IPS-20b (cell line): ENCODE data around the gene SYT8.
"Not testable (repeated sequence)": the region's sequence is repeated elsewhere in the genome, so short reads cannot be mapped to it uniquely, and the experiment has no call there.

ENCODE experiments used
- H3K27ac ChIP-seq: one replicate; pipeline ENCODE4 v1.5.1; 2013; ENCODE audit warnings: low read length
- H3K27me3 ChIP-seq: 2 replicates; pipeline ENCODE4 v1.6.1; 2013; ENCODE audit warnings: mild to moderate bottlenecking, low read length, inconsistent platforms; ENCODE audit not compliant: insufficient read depth
- H3K36me3 ChIP-seq: 2 replicates; pipeline ENCODE4 v1.6.1; 2013; ENCODE audit warnings: low read depth, mild to moderate bottlenecking, inconsistent platforms, low read length, moderate library complexity; ENCODE audit not compliant: insufficient read depth
- H3K4me1 ChIP-seq: 2 replicates; pipeline ENCODE4 v1.6.1; 2013; ENCODE audit warnings: mild to moderate bottlenecking, control low read depth, inconsistent platforms, low read length, moderate library complexity; ENCODE audit not compliant: insufficient read depth
- H3K4me3 ChIP-seq: 2 replicates; pipeline ENCODE4 v1.5.1; 2013; ENCODE audit warnings: mild to moderate bottlenecking, low read length, inconsistent platforms
- H3K9ac ChIP-seq: 2 replicates; pipeline ENCODE4 v1.6.1; 2013; ENCODE audit warnings: low read depth, mild to moderate bottlenecking, inconsistent platforms, low read length, moderate library complexity
- H3K9me3 ChIP-seq: 2 replicates; pipeline ENCODE4 v1.6.1; 2013; ENCODE audit warnings: mild to moderate bottlenecking, low read depth, low read length, inconsistent platforms; ENCODE audit not compliant: insufficient read depth

Gene SYT8, protein sequence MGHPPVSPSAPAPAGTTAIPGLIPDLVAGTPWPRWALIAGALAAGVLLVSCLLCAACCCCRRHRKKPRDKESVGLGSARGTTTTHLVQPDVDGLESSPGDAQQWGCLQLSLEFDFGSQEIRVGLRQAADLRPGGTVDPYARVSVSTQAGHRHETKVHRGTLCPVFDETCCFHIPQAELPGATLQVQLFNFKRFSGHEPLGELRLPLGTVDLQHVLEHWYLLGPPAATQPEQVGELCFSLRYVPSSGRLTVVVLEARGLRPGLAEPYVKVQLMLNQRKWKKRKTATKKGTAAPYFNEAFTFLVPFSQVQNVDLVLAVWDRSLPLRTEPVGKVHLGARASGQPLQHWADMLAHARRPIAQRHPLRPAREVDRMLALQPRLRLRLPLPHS

DNA sequence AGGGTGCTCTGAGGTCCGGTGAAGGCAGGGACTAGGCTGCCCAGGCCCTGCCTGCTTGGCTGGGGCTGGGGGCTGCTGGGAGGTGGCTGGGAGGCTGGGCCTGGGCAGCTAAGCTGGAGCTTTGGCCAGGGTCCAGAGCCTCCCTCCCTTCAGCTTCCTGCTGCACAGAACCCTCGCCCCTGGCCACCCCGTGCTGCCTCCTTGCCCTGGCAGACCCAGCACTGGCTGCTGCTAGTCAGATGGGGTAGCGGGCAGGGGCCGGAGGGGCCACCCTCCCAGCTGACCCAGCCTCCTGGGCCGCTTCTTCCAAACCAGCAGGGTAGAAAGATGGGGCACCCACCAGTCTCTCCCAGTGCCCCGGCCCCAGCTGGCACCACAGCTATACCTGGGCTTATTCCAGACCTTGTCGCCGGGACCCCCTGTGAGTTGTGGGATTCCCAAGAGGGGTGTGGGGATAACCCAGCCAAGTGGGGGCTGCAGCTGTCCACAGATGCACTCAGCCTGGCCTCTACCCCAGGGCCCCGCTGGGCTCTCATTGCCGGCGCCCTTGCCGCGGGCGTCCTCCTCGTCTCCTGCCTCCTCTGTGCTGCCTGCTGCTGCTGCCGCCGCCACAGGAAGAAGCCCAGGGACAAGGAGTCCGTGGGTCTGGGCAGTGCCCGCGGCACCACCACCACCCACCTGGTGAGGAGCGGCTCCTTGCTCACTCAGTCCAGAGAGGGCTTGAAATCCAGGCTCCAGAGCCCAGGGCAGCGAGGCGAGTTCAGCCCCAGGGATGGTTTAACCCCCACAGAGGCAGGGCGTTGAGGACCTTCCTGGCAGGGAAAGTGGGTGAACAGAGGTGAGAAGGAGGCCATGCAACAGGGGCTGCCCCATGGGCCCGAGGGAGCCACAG, at the start of gene SYT8:
Gene SYT8 (plus strand): TSS at position 212 of the 892 bp plus-strand sequence. CDS start 116 bp downstream, at position 328.
- no peak within 1 kb of the TSS for H3K9ac ChIP-seq
- no peaks in the 10 kb centered on the region for H3K4me1 ChIP-seq
- H3K9me3 ChIP-seq, result no peaks in the 10 kb centered on the region
- H3K4me3 ChIP-seq, result no peak within 1 kb of the TSS
- H3K36me3 ChIP-seq, result no peaks in the 10 kb centered on the region
- H3K27me3 ChIP-seq, result peaks cover 13% of the 10 kb centered on the region
- no peak within 1 kb of the TSS for H3K27ac ChIP-seq

GRCh38 chr11:1785749-1786413, 48.9 kb upstream of the SYT8 start:
- no peaks in the 10 kb centered on the region for H3K9me3 ChIP-seq
- no peak overlapping the region for H3K9ac ChIP-seq
- H3K4me3 ChIP-seq, result no peak overlapping the region
- no peak overlapping the region for H3K27ac ChIP-seq
- H3K36me3 ChIP-seq, result no peaks in the 10 kb centered on the region
- H3K4me1 ChIP-seq, result no peaks in the 10 kb centered on the region
- H3K27me3 ChIP-seq, result no peaks in the 10 kb centered on the region; the same call in 1 of the 2 replicates

DNA sequence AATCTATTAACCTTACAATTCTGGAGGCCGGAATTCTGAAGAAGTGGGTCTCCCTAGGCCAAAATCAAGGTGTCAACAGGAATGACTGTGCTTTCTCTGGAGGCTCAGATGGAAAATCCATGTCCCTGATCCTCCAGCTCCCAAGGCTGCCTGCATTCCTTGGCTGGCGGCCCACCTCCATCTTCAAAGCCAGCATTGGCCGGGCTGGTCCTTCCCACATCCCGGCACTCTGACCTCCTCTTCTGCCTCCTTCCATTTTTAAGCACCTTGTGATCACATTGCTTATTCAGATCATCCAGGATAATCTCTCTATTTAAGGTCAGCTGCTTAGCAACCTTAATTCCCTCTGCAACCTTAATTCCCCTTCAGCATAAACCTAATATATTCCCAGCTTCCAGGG, 48.3 kb upstream of the SYT8 start:
- no peak overlapping the region for H3K4me3 ChIP-seq
- no peaks in the 10 kb centered on the region for H3K9me3 ChIP-seq
- no peaks in the 10 kb centered on the region; the same call in 1 of the 2 replicates for H3K27me3 ChIP-seq
- H3K4me1 ChIP-seq, result no peaks in the 10 kb centered on the region
- H3K27ac ChIP-seq, result no peak overlapping the region
- H3K36me3 ChIP-seq, result no peaks in the 10 kb centered on the region
- no peak overlapping the region for H3K9ac ChIP-seq

DNA sequence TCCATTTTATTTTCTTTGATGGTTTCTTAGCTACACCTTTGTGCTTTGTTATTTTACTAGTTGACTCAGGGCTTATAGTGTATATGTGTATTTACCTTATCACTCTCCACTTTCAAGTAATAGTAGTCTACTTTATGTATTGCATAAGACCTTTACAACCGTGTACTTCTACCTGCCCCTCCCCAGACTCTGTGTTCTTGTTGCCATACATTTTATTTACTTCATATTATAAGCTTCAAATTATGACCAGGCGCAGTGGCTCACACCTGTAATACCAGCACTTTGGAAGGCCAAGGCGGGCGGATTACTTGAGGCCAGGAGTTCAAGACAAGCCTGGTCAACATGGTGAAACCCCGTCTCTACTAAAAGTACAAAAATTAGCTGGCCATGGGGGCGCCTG, 42.9 kb upstream of the SYT8 start:
- H3K9me3 ChIP-seq, result no peaks in the 10 kb centered on the region
- no peaks in the 10 kb centered on the region for H3K4me1 ChIP-seq
- no peak overlapping the region for H3K9ac ChIP-seq
- no peaks in the 10 kb centered on the region for H3K36me3 ChIP-seq
- H3K4me3 ChIP-seq, result no peak overlapping the region
- H3K27me3 ChIP-seq, result peaks cover 9% of the 10 kb centered on the region
- H3K27ac ChIP-seq, result no peak overlapping the region

- peaks cover 9% of the 10 kb centered on the region for H3K27me3 ChIP-seq
- no peak overlapping the region for H3K9ac ChIP-seq
- no peak overlapping the region for H3K4me3 ChIP-seq
- H3K36me3 ChIP-seq, result no peaks in the 10 kb centered on the region
- H3K27ac ChIP-seq, result no peak overlapping the region
- no peaks in the 10 kb centered on the region for H3K4me1 ChIP-seq
- no peaks in the 10 kb centered on the region for H3K9me3 ChIP-seq
Measured at GRCh38 chr11:1792461-1792860, 42.3 kb upstream of the SYT8 start.

GRCh38 chr11:1793081-1793480, 41.7 kb upstream of the SYT8 start:
- H3K4me3 ChIP-seq, result no peak overlapping the region

DNA sequence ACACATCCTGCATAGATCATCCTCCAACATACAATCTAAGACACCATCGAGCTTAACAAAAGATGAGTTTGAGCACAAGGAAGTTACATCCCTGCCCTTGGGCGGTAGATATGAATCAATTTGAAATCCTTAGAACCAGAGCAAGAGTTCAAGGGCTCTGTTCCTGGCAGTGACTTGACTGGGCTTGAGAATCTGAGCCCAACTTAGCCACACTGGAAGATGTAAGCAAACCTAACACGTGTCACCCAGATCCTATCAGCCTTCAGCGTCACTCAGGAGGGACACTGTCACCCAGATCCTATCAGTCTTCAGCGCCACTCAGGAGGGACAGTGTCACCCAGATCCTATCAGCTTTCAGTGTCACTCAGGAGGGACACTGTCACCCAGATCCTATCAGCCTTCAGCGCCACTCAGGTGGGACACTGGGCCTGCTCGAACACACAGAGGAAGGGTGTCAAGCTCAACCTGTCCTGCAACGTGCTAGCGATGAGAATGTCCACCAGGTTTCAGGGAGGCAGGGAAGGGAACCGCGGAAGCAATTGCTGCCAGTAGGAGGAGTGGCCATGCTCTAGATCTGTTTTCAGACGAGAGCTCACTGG, 38.3 kb upstream of the SYT8 start:
- peaks cover 9% of the 10 kb centered on the region for H3K27me3 ChIP-seq
- no peak overlapping the region for H3K4me3 ChIP-seq
- no peaks in the 10 kb centered on the region for H3K9me3 ChIP-seq
- no peaks in the 10 kb centered on the region for H3K36me3 ChIP-seq
- H3K9ac ChIP-seq, result no peak overlapping the region
- no peaks in the 10 kb centered on the region for H3K4me1 ChIP-seq
- H3K27ac ChIP-seq, result no peak overlapping the region

More at GRCh38 chr11:1793081-1793480, 41.7 kb upstream of the SYT8 start:
- H3K4me1 ChIP-seq, result no peaks in the 10 kb centered on the region
- no peaks in the 10 kb centered on the region for H3K36me3 ChIP-seq
- no peaks in the 10 kb centered on the region for H3K9me3 ChIP-seq
- peaks cover 9% of the 10 kb centered on the region for H3K27me3 ChIP-seq
- no peak overlapping the region for H3K27ac ChIP-seq
- no peak overlapping the region for H3K9ac ChIP-seq

DNA sequence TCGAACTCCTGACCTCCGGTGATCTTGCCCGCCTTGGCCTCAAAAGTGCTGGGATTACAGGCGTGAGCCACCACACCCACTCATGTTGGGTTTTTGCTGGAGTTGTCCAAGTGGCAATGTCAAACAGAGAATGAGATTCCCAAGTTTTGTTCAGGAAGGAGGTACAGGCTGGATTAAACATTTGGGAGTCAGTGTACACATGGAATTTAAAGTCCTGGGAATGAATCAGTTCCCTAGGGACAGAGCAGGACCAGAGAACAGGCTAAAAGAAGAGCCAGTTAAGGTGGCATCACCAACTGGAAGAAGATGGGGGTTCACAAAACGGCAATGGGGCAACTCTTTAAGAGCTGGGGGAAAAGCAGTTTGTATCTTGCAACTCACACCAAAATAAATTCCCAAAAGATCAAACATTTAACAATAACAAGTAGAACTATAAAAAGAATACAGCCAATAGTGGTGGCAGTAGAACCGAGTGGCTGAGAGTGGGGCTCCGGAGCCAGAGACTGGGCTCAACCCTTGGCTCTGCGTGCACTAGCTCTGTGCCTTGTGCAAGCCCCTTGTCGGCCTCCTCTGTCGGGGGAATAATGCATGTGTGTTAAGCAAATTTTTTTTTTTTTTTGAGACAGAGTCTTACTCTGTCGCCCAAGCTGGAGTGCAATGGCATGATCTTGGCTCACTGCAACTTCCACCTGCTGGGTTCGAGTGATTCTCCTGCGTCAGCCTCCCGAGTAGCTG, 37.2 kb upstream of the SYT8 start:
- Histone ChIP-seq H3K9ac (no peak overlapping the region), H3K27ac (no peak overlapping the region), H3K36me3 (no peaks in the 10 kb centered on the region), H3K9me3 (no peaks in the 10 kb centered on the region), H3K4me1 (no peaks in the 10 kb centered on the region), H3K27me3 (peaks cover 9% of the 10 kb centered on the region), H3K4me3 (no peak overlapping the region)

DNA sequence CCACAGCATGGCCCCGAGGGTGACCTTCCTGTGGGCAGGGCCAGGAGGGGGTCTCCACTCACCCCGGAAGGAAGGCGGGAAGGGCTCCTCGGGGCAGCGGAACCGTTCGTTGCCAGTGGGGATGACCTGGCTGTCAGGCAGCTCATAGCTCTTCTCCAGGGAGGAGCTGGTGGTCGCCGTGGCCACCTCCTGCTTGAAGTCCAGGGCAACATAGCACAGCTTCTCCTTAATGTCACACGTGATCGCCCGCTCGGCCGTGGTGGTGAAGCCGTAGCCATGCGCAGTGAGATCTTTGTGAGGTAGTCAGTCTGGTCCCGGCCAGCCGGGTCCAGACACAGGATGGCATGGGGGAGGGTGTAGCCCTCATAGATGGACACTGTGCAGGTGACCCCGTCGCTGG, 31.5 kb upstream of the SYT8 start:
- no peaks in the 10 kb centered on the region for H3K27me3 ChIP-seq
- no peak overlapping the region for H3K27ac ChIP-seq
- 0 out of 2 replicates have a peak, but pooled peaks cover 3% of the 10 kb centered on the region for H3K4me1 ChIP-seq
- H3K9ac ChIP-seq, result no peak overlapping the region
- H3K4me3 ChIP-seq, result no peak overlapping the region
- no peaks in the 10 kb centered on the region for H3K9me3 ChIP-seq
- no peaks in the 10 kb centered on the region for H3K36me3 ChIP-seq

- not testable (repeated sequence) for H3K4me3 ChIP-seq, H3K9me3 ChIP-seq, H3K36me3 ChIP-seq, H3K9ac ChIP-seq, H3K4me1 ChIP-seq, H3K27me3 ChIP-seq, H3K27ac ChIP-seq
Measured at GRCh38 chr11:1803835-1804519, 30.8 kb upstream of the SYT8 start.
